Neural progenitor cell (in vitro differentiated cells): ENCODE measurements around the gene ACBD7. TPM values are rescaled to one million over a fixed set of nuclear protein-coding genes. Genes with fewer than 3 reads are reported as not detected.

Experiments
- DNase-seq: peaks from one replicate; pipeline ENCODE4 v3.0.0-alpha.2; 2016; ENCODE audit warnings: low spot score
- H2AFZ ChIP-seq: fragments of 200-600 bp; sonication (generic); replicated peaks from 2 replicates; pipeline ENCODE4 v1.6.1; 2016; ENCODE audit warnings: antibody characterized with exemption
- H3F3A ChIP-seq: fragments of 200-600 bp; sonication (generic); 2 replicates; pipeline ENCODE4 v1.6.1; 2016; ENCODE audit warnings: antibody characterized with exemption, low read depth
- H3K27ac ChIP-seq: fragments of 200-600 bp; sonication (generic); 2 replicates; pipeline ENCODE4 v1.5.1; 2016; ENCODE audit warnings: mild to moderate bottlenecking
- H3K27me3 ChIP-seq: fragments of 200-600 bp; sonication (generic); 2 replicates; pipeline ENCODE4 v1.6.1; 2016; ENCODE audit warnings: mild to moderate bottlenecking, moderate library complexity
- H3K36me3 ChIP-seq: fragments of 200-600 bp; sonication (generic); 2 replicates; pipeline ENCODE4 v1.5.1; 2016
- H3K4me1 ChIP-seq: fragments of 200-600 bp; sonication (generic); 2 replicates; pipeline ENCODE4 v1.6.1; 2016; ENCODE audit warnings: mixed run types
- H3K4me2 ChIP-seq: fragments of 200-600 bp; sonication (generic); 2 replicates; pipeline ENCODE4 v1.6.1; 2016
- H3K4me3 ChIP-seq: fragments of 200-600 bp; sonication (generic); 2 replicates; pipeline ENCODE4 v1.5.1; 2016
- H3K79me2 ChIP-seq: fragments of 200-600 bp; sonication (generic); 2 replicates; pipeline ENCODE4 v1.6.1; 2016; ENCODE audit warnings: low read depth
- H3K9ac ChIP-seq: fragments of 200-600 bp; sonication (generic); 2 replicates; pipeline ENCODE4 v1.6.1; 2016
- H3K9me3 ChIP-seq: fragments of 200-600 bp; sonication (generic); 2 replicates; pipeline ENCODE4 v1.5.1; 2016; ENCODE audit warnings: low read depth
- H4K20me1 ChIP-seq: fragments of 200-600 bp; sonication (generic); 2 replicates; pipeline ENCODE4 v1.6.1; 2016; ENCODE audit warnings: low read depth
- H3K27ac Mint-ChIP-seq: 3 replicates; pipeline ENCODE4 v1.8.0; 2021; ENCODE audit warnings: mixed read lengths
- H3K27me3 Mint-ChIP-seq: 2 replicates; pipeline ENCODE4 v1.8.0; 2022; ENCODE audit warnings: low read depth, mild to moderate bottlenecking, inconsistent platforms, moderate library complexity, mixed read lengths; ENCODE audit not compliant: insufficient read depth
- H3K36me3 Mint-ChIP-seq: 3 replicates; pipeline ENCODE4 v1.8.0; 2021; ENCODE audit warnings: mixed read lengths
- H3K4me1 Mint-ChIP-seq: 3 replicates; pipeline ENCODE4 v1.8.0; 2021; ENCODE audit warnings: mixed read lengths
- H3K4me3 Mint-ChIP-seq: 3 replicates; pipeline ENCODE4 v1.8.0; 2021; ENCODE audit warnings: mild to moderate bottlenecking, moderate library complexity, mixed read lengths
- H3K9me3 Mint-ChIP-seq: 3 replicates; pipeline ENCODE4 v1.8.0; 2020; ENCODE audit warnings: mixed read lengths
- CTCF ChIP-seq: fragments of 200-600 bp; sonication (generic); IDR thresholded peaks from 2 replicates; pipeline ENCODE4 v1.5.1; 2017; ENCODE audit warnings: antibody characterized with exemption, mild to moderate bottlenecking
- EZH2 ChIP-seq: fragments of 200-600 bp; sonication (generic); IDR thresholded peaks from 2 replicates; pipeline ENCODE4 v1.6.1; 2017; ENCODE audit warnings: antibody characterized with exemption, mild to moderate bottlenecking, moderate library complexity
- EZH2phosphoT487 ChIP-seq: fragments of 200-600 bp; sonication (generic); IDR thresholded peaks from 2 replicates; pipeline ENCODE4 v1.6.1; 2017; ENCODE audit warnings: antibody characterized with exemption
- total RNA-seq: library from RNA; depleted of rRNA; stranded (reverse); fragments of >200 nt; gene quantifications from 2 replicates; pipeline ENCODE4 v1.2.3, GENCODE V29; 2015; ENCODE audit warnings: low replicate concordance

ACBD7 gene
- total RNA-seq, 1 donor from 2014 or later = 97.3 TPM

GRCh38 chr10:15037691-15038090 lies 50.9 kb downstream of the ACBD7 start:
- Histone ChIP-seq H3K36me3 (no peaks in the 10 kb centered on the region), H3K9ac (no peak overlapping the region), H4K20me1 (no peaks in the 10 kb centered on the region), H3K4me1 (peaks cover 10% of the 10 kb centered on the region), H2AFZ (no peak overlapping the region), H3F3A (no peaks in the 10 kb centered on the region), H3K4me2 (no peak overlapping the region), H3K27ac (no peak overlapping the region), H3K9me3 (no peaks in the 10 kb centered on the region), H3K4me3 (no peak overlapping the region), H3K27me3 (no peaks in the 10 kb centered on the region), H3K79me2 (no peaks in the 10 kb centered on the region)
- Mint-ChIP-seq H3K9me3 (no peaks in the 10 kb centered on the region), H3K4me3 (no peak overlapping the region), H3K27me3 (peaks cover 5% of the 10 kb centered on the region), H3K27ac (no peak overlapping the region), H3K4me1 (peaks cover 18% of the 10 kb centered on the region), H3K36me3 (no peaks in the 10 kb centered on the region)
- DNase-seq = no peak
- TF ChIP-seq EZH2 = no peak
- TF ChIP-seq EZH2phosphoT487 = no peak
- TF ChIP-seq CTCF = no peak

GRCh38 chr10:15035385-15036301 lies 52.9 kb downstream of the ACBD7 start:
- H3K4me3 ChIP-seq = no peak overlapping the region
- Mint-ChIP-seq H3K27me3 (peaks cover 5% of the 10 kb centered on the region), H3K36me3 (no peaks in the 10 kb centered on the region), H3K4me3 (no peak overlapping the region), H3K4me1 (peaks cover 16% of the 10 kb centered on the region), H3K9me3 (no peaks in the 10 kb centered on the region), H3K27ac (no peak overlapping the region)
- peaks cover 10% of the 10 kb centered on the region for H3K4me1 ChIP-seq
- TF ChIP-seq EZH2phosphoT487 = no peak
- TF ChIP-seq CTCF = no peak
- no peak for TF ChIP-seq EZH2
- no peaks in the 10 kb centered on the region for H4K20me1 ChIP-seq
- no peak overlapping the region for H3K4me2 ChIP-seq
- H2AFZ ChIP-seq = peak overlapping the region; percentile 69
- no peak overlapping the region for H3K27ac ChIP-seq
- no peak for DNase-seq
- no peak overlapping the region for H3K9ac ChIP-seq
- no peaks in the 10 kb centered on the region for H3K9me3 ChIP-seq
- H3K36me3 ChIP-seq = no peaks in the 10 kb centered on the region
- no peaks in the 10 kb centered on the region for H3F3A ChIP-seq
- no peaks in the 10 kb centered on the region for H3K27me3 ChIP-seq
- H3K79me2 ChIP-seq = no peaks in the 10 kb centered on the region

- Mint-ChIP-seq H3K4me1 (no peaks in the 10 kb centered on the region), H3K27ac (no peak overlapping the region), H3K9me3 (no peaks in the 10 kb centered on the region), H3K27me3 (no peaks in the 10 kb centered on the region), H3K4me3 (no peak overlapping the region), H3K36me3 (no peaks in the 10 kb centered on the region)
- H3K79me2 ChIP-seq = no peaks in the 10 kb centered on the region
- H3F3A ChIP-seq = no peaks in the 10 kb centered on the region
- H4K20me1 ChIP-seq = no peaks in the 10 kb centered on the region
- no peak for TF ChIP-seq EZH2phosphoT487
- no peaks in the 10 kb centered on the region for H3K36me3 ChIP-seq
- no peak overlapping the region for H3K4me3 ChIP-seq
- no peaks in the 10 kb centered on the region for H3K9me3 ChIP-seq
- no peak overlapping the region for H3K9ac ChIP-seq
- DNase-seq = no peak
- H3K27ac ChIP-seq = no peak overlapping the region
- H3K4me1 ChIP-seq = no peaks in the 10 kb centered on the region
- no peaks in the 10 kb centered on the region for H3K27me3 ChIP-seq
- H2AFZ ChIP-seq = peak overlapping the region; percentile 57
- H3K4me2 ChIP-seq = no peak overlapping the region
Observed at GRCh38 chr10:15027741-15028140, 60.8 kb downstream of the ACBD7 start.

Other genes starting within 250 kb of the ACBD7 start
- 67.9 and 112 TPM in 2 replicates for gene SUV39H2, start 209.9 kb downstream of the ACBD7 start, total RNA-seq
- 4.5 and 5.3 TPM in 2 replicates for gene DCLRE1C, start 134.7 kb downstream of the ACBD7 start, total RNA-seq
- not detected in 2 replicates for gene MEIG1, start 129.4 kb downstream of the ACBD7 start, total RNA-seq
- not detected in 2 replicates for gene OLAH, start 44.8 kb downstream of the ACBD7 start, total RNA-seq
- gene RPP38, start 8.6 kb upstream of the ACBD7 start, total RNA-seq = 17.0 and 24.1 TPM in 2 replicates
- 25.4 and 26.1 TPM in 2 replicates for gene NMT2, start 79.9 kb upstream of the ACBD7 start, total RNA-seq